ENCODE data around the gene LHX2.

GRCh38 chr9:124033348-124033747 is 21.8 kb downstream of the LHX2 start:
- no peak for TF ChIP-seq CTCF (IDR thresholded peaks at IDR 0.05; ENCODE audit: low read length)
- TF ChIP-seq EZH2 (optimal IDR thresholded peaks at IDR 0.05; ENCODE audit: low read depth, low read length), result no peak
- TF ChIP-seq EZH2phosphoT487 (IDR thresholded peaks at IDR 0.05; ENCODE audit: low read length), result no peak
